Activated CD4-positive, alpha-beta memory T cell treated with anti-CD3 and anti-CD28 coated beads for 36 hours (primary cell): ENCODE measurements around the gene EFHB. TPM values are rescaled to one million over a fixed set of nuclear protein-coding genes. Genes with fewer than 3 reads are reported as not detected.
"Not testable (repeated sequence)": the region's sequence is repeated elsewhere in the genome, so short reads cannot be mapped to it uniquely, and the experiment has no call there.

ENCODE experiments used
- CTCF ChIA-PET: fragments of 350-600 bp; sonication (Branson Sonifier 250); formaldehyde crosslinking; loops from one replicate; lab custom pipeline; 2021; ENCODE audit warnings: antibody characterized with exemption, inconsistent platforms; lab: Charles Lee
- POLR2A ChIA-PET: fragments of 350-600 bp; sonication (Branson Sonifier 250); formaldehyde crosslinking; loops from one replicate; lab custom pipeline; 2021; ENCODE audit warnings: antibody characterized with exemption; lab: Charles Lee
- DNase-seq: peaks from one replicate; pipeline ENCODE4 v3.0.0-alpha.2; 2020
- H3K27ac Mint-ChIP-seq: one replicate; pipeline ENCODE4 v1.8.0; 2021; ENCODE audit warnings: mixed read lengths
- H3K27me3 Mint-ChIP-seq: one replicate; pipeline ENCODE4 v1.8.0; 2021; ENCODE audit warnings: mixed read lengths
- H3K36me3 Mint-ChIP-seq: one replicate; pipeline ENCODE4 v1.8.0; 2021; ENCODE audit warnings: mixed read lengths
- H3K4me1 Mint-ChIP-seq: one replicate; pipeline ENCODE4 v1.8.0; 2021; ENCODE audit warnings: low read depth, mixed read lengths
- H3K4me3 Mint-ChIP-seq: one replicate; pipeline ENCODE4 v1.8.0; 2021; ENCODE audit warnings: mild to moderate bottlenecking, mixed read lengths
- H3K9me3 Mint-ChIP-seq: one replicate; pipeline ENCODE4 v1.8.0; 2021; ENCODE audit warnings: mixed read lengths
- intact Hi-C: fragments of 100-400 bp; cut with micrococcal nuclease; formaldehyde crosslinking; loops from one replicate; pipeline ENCODE4 v1.15.1; 2023
- total RNA-seq, 2 experiments: library from RNA; stranded (reverse); gene quantifications; one replicate each; pipeline ENCODE4 v1.2.3, GENCODE V29; 2021

The EFHB gene
- total RNA-seq, 2 experiments from 2014 or later = 0.51 to 0.57 TPM

DNA sequence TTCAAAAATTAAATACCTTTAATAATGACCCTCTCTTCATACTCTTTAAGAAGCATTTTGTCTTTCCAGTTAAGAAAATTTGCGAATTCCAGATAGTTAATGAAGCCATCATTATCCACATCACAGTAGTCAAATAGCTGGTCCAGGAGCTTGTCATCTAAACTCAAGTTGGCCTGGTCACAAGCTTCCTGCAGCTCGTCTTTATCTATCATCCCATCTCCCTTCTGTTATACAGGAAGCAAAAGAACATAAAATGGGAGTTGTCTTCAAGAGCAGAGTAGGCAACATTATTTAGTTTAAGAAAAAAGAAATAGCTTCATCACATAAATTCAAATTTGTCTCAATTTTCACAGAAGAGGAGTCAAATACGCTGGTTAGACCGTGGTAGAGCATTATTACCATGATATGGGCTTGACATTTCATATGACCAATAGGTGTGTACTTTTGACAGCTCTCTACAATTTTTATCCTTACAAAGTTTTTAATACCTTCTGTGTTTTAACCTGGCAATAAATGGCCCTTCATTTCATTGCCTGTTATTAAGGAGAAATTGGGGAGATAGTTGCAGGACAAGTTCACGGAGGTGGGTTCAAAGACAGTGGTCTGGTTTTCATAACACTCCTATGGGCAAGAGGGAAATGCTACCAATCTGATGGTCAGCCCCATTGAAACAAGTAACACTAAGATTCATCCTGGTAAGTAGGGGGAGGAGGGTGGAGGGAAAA is 45.4 kb downstream of the EFHB start:
- intact Hi-C loops = loop anchor here (5.0 kb wide), 1 partner anchor 299 kb away; the partner anchor contains the start of gene SGO1
- DNase-seq = no peak
- H3K36me3 Mint-ChIP-seq = no peaks in the 10 kb centered on the region
- POLR2A ChIA-PET = no interaction called here
- H3K4me3 Mint-ChIP-seq = no peak overlapping the region
- H3K27me3 Mint-ChIP-seq = no peaks in the 10 kb centered on the region
- CTCF ChIA-PET = interaction anchor here (0.7 to 1.8 kb wide), 3 partner anchors 9 to 59 kb away, joined by 3 to 5 read pairs (median 5); no protein-coding TSS in a partner anchor
- H3K27ac Mint-ChIP-seq = no peak overlapping the region
- H3K4me1 Mint-ChIP-seq = no peaks in the 10 kb centered on the region
- no peaks in the 10 kb centered on the region for H3K9me3 Mint-ChIP-seq

DNA sequence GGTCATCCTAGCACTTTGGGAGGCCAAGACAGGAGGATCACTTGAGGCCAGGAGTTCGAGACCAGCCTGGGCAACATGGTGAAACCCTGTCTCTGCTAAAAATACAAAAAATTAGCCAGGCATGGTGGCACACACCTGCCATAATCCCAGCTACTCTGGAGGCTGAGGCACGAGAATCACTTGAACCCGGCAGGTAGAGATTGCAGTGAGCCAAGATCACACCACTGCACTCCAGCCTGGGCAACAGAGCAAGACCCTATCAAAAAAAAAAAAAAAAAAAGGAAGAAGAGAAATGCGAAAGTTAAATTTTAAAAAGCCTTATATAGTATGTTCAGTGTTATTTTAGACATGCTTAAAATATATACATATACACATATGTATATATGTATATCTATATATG is 46.9 kb downstream of the EFHB start:
- POLR2A ChIA-PET, H3K27ac Mint-ChIP-seq, H3K4me3 Mint-ChIP-seq, H3K4me1 Mint-ChIP-seq, H3K36me3 Mint-ChIP-seq, H3K9me3 Mint-ChIP-seq, H3K27me3 Mint-ChIP-seq, DNase-seq: not testable (repeated sequence)
- CTCF ChIA-PET = interaction anchor here (0.8 to 1.8 kb wide), 8 partner anchors 11 to 299 kb away, joined by 3 to 7 read pairs (median 4); partner anchors contain the start of gene SGO1
- intact Hi-C loops = loop anchor here (5.0 kb wide), 1 partner anchor 300 kb away; the partner anchor contains the start of gene SGO1

DNA sequence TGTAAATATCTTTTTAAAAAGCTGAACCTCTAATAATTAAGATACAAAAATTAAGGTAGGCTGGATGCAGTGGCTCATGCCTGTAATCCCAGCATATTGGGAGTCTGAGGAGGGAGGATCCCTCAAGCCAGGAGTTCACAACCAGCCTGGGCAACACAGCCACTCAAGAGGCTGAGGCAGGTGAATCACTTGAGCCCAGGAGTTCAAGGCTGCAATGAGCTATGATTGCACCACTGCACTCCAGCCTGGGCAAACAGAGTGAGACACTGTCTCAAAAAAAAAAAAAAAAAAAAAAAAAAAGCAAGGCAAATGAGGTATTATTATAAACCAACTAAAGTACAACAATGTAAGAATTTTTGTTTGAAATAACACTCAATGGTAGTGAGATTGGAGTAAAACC is 47.6 kb downstream of the EFHB start:
- Mint-ChIP-seq H3K9me3 (no peaks in the 10 kb centered on the region), H3K27me3 (no peaks in the 10 kb centered on the region), H3K36me3 (no peaks in the 10 kb centered on the region), H3K27ac (no peak overlapping the region), H3K4me3 (no peak overlapping the region), H3K4me1 (no peaks in the 10 kb centered on the region)
- intact Hi-C loops = loop anchor here (5.0 kb wide), 1 partner anchor 301 kb away; the partner anchor contains the start of gene SGO1
- DNase-seq = no peak
- POLR2A ChIA-PET = no interaction called here
- CTCF ChIA-PET = interaction anchor here (0.7 to 1.8 kb wide), 13 partner anchors 9 to 300 kb away, joined by 3 to 7 read pairs (median 4); partner anchors contain the start of gene SGO1

DNA sequence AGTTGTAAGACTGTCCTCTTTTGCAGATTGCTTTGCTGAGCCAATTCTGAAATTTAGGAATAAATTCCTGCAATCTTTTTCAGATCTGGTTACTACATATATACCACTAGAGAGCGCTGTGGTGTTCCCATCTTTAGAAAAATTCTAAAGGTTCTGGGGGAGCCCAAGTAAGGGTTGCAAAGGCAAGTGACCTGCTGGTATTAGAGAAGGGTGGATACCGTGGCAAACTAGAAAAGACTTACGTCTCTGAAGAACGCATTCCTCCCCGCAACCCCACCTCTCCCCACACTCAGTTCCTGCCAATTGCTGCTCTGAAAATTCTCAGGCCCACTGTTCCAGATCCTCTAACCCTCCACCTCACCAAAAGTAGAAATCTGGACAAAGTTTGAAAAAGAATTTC is 48.5 kb downstream of the EFHB start:
- ChIA-PET POLR2A (no interaction called here), CTCF (interaction anchor here (0.6 to 1.8 kb wide), 10 partner anchors 8 to 256 kb away, joined by 3 to 8 read pairs (median 4); no protein-coding TSS in a partner anchor)
- Mint-ChIP-seq H3K9me3 (no peaks in the 10 kb centered on the region), H3K27ac (no peak overlapping the region), H3K4me3 (no peak overlapping the region), H3K36me3 (no peaks in the 10 kb centered on the region), H3K4me1 (no peaks in the 10 kb centered on the region), H3K27me3 (peaks cover 2% of the 10 kb centered on the region)
- intact Hi-C loops = loop anchor here (2.0 to 5.0 kb wide), 2 partner anchors 155 to 302 kb away; partner anchors contain the start of genes KAT2B and SGO1
- DNase-seq = no peak

DNA sequence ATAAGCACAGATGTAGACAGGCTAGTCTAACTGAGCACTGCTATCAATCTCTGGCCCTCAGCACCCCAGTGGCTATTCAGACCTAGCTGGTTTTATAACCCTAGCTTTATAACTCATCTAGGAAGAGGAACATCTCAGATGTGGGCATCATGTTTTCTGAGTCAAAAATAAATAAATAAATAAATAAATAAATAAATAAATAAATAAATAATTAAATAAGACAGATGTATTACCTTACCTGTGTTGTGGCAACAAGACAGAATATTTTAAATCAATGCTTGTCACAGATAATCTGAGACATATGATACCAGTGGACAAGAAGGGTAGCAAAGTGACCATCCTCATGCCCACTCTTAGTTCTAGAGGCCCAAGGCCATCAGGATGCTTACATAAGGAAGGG is 52.2 kb downstream of the EFHB start:
- Mint-ChIP-seq H3K27ac (no peak overlapping the region), H3K9me3 (no peaks in the 10 kb centered on the region), H3K36me3 (no peaks in the 10 kb centered on the region), H3K27me3 (peaks cover 2% of the 10 kb centered on the region), H3K4me1 (no peaks in the 10 kb centered on the region), H3K4me3 (no peak overlapping the region)
- POLR2A ChIA-PET = no interaction called here
- CTCF ChIA-PET = interaction anchor here (1.1 kb wide), 1 partner anchor 15 kb away, joined by 5 read pairs; no protein-coding TSS in a partner anchor
- DNase-seq = no peak
- intact Hi-C loops = no loop called here

DNA sequence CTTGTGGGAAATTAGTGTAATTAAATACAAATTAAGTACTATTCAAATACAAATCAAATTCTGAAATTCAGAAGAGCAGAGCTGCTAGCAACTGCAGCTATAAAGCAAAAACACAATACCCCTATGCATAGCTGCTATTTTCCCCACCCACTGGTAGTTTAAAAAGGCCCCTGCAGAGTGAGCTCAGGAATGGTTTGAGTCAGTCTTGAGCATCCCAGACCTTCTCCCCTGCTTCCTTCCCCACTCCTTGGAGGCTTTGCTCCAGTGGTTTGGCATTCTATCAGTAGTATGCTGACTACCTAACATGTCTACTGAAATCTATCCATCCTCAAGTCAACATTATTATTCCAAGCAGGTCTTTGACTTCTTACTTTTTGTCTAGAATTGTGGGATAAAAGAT is 53.0 kb downstream of the EFHB start:
- Mint-ChIP-seq H3K36me3 (no peaks in the 10 kb centered on the region), H3K9me3 (no peaks in the 10 kb centered on the region), H3K4me3 (no peak overlapping the region), H3K4me1 (no peaks in the 10 kb centered on the region), H3K27ac (no peak overlapping the region), H3K27me3 (peaks cover 6% of the 10 kb centered on the region)
- intact Hi-C loops = no loop called here
- CTCF ChIA-PET = interaction anchor here (1.1 kb wide), 1 partner anchor 14 kb away, joined by 5 read pairs; no protein-coding TSS in a partner anchor
- no peak for DNase-seq
- POLR2A ChIA-PET = no interaction called here

DNA sequence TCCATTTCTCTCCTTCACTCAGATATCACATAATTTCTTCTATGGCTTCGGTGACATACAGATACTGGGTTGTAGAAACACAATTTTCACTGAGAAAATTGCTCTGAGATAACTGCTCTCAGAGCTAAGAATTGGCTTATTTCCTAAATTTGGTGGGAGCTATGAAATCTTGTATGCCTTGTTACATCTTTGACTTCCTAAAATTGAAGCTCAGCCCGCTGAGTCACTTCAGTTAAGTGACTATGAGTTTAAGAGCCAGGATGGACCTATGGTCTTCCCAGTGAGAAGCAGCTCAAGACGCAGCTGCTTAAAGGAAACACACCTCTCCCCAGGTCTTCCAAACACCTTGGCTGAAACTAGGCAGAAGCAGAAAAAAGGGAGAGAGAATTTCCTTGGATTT is 56.4 kb downstream of the EFHB start:
- Mint-ChIP-seq H3K27me3 (peaks cover 6% of the 10 kb centered on the region), H3K9me3 (no peaks in the 10 kb centered on the region), H3K4me1 (no peaks in the 10 kb centered on the region), H3K4me3 (no peak overlapping the region), H3K36me3 (no peaks in the 10 kb centered on the region), H3K27ac (no peak overlapping the region)
- ChIA-PET CTCF (no interaction called here), POLR2A (no interaction called here)
- intact Hi-C loops = no loop called here
- DNase-seq = no peak

DNA sequence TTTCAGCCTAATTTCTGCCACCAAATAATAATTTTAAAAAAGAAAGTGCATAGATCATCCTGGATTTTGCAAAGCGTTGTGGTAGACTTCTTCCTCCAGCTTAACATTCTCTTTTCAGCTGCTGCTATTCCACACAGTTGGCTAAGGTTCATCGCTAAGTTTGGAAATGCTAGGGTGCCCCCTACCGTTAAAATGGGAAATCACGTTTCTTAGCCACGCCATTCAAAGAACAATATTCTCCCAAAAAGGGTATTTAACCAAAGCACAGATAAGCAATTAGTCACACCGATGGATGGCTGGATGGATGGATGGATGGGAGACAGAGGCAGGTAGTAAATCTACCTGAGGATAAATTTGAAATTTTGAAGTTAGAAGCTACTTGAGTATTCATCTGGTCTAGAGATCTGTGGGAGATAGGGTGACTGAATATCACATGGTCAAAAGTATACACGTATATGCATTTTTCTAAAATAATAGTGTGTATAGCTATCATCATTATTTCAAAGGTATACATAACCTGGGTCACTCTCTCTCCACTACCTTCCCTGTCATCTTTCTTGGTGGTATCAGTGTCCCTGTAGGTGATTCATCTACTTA is 67.2 kb downstream of the EFHB start:
- DNase-seq = peak; percentile 44
- no peaks in the 10 kb centered on the region for H3K36me3 Mint-ChIP-seq
- intact Hi-C loops = loop anchor here (2.0 to 5.0 kb wide), 2 partner anchors 518 to 820 kb away; no protein-coding TSS in a partner anchor
- CTCF ChIA-PET = interaction anchor here (0.6 to 4.1 kb wide), 23 partner anchors 9 to 1020 kb away, joined by 3 to 41 read pairs (median 3); no protein-coding TSS in a partner anchor
- H3K27me3 Mint-ChIP-seq = peaks cover 5% of the 10 kb centered on the region
- H3K4me3 Mint-ChIP-seq = no peak overlapping the region
- H3K4me1 Mint-ChIP-seq = no peaks in the 10 kb centered on the region
- no peaks in the 10 kb centered on the region for H3K9me3 Mint-ChIP-seq
- no peak overlapping the region for H3K27ac Mint-ChIP-seq
- POLR2A ChIA-PET = no interaction called here

DNA sequence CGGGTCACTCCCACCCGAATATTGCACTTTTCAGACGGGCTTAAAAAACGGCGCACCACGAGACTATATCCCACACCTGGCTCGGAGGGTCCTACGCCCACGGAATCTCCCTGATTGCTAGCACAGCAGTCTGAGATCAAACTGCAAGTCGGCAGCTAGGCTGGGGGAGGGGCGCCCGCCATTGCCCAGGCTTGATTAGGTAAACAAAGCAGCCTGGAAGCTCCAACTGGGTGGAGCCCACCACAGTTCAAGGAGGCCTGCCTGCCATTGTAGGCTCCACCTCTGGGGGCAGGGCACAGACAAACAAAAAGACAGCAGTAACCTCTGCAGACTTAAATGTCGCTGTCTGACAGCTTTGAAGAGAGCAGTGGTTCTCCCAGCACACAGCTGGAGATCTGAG is 78.7 kb downstream of the EFHB start:
- CTCF ChIA-PET, POLR2A ChIA-PET, H3K4me3 Mint-ChIP-seq, H3K27me3 Mint-ChIP-seq, H3K4me1 Mint-ChIP-seq, H3K36me3 Mint-ChIP-seq, intact Hi-C loops, DNase-seq, H3K27ac Mint-ChIP-seq: not testable (repeated sequence)
- H3K9me3 Mint-ChIP-seq = peaks cover 16% of the 10 kb centered on the region

DNA sequence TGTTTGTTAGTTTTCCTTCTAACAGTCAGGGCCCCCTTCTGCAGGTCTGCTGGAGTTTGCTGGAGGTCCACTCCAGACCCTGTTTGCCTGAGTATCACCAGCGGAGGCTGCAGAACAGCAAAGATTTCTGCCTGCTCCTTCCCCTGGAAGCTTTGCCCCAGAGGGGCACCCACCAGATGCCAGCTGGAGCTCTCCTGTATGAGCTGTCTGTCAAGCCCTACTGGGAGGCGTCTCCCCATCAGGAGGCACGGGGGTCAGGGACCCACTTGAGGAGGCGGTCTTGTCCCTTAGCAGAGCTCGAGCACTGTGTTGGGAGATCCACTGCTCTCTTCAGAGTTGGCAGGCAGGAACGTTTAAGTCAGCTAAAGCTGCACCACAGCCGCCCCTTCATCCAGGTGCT is 87.4 kb downstream of the EFHB start:
- H3K27ac Mint-ChIP-seq, intact Hi-C loops, H3K36me3 Mint-ChIP-seq, H3K4me3 Mint-ChIP-seq, DNase-seq, H3K4me1 Mint-ChIP-seq, H3K9me3 Mint-ChIP-seq, CTCF ChIA-PET, POLR2A ChIA-PET: not testable (repeated sequence)
- H3K27me3 Mint-ChIP-seq = peaks cover 13% of the 10 kb centered on the region
